ENCODE results near the gene ERBB2. TPM values are rescaled to one million over a fixed set of nuclear protein-coding genes. Genes with fewer than 3 reads are reported as not detected.

ERBB2 gene
- total and polyA plus RNA-seq, 4 donors, result 32.2 to 130 (median 79.5) TPM

- H3K9ac ChIP-seq (ENCODE audit: insufficient read depth in 1 of 2, low read length in 2 of 2), result no peak overlapping the region
- TF ChIP-seq, protein P1, sequence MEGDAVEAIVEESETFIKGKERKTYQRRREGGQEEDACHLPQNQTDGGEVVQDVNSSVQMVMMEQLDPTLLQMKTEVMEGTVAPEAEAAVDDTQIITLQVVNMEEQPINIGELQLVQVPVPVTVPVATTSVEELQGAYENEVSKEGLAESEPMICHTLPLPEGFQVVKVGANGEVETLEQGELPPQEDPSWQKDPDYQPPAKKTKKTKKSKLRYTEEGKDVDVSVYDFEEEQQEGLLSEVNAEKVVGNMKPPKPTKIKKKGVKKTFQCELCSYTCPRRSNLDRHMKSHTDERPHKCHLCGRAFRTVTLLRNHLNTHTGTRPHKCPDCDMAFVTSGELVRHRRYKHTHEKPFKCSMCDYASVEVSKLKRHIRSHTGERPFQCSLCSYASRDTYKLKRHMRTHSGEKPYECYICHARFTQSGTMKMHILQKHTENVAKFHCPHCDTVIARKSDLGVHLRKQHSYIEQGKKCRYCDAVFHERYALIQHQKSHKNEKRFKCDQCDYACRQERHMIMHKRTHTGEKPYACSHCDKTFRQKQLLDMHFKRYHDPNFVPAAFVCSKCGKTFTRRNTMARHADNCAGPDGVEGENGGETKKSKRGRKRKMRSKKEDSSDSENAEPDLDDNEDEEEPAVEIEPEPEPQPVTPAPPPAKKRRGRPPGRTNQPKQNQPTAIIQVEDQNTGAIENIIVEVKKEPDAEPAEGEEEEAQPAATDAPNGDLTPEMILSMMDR (IDR thresholded peaks at IDR 0.05; ENCODE audit: control extremely low read depth, extremely low read depth), result no peak
- ATAC-seq (ENCODE audit: insufficient read depth, low FRiP score), result no peak
Measured at GRCh38 chr17:39715375-39716072, 15.7 kb downstream of the ERBB2 start.

DNA sequence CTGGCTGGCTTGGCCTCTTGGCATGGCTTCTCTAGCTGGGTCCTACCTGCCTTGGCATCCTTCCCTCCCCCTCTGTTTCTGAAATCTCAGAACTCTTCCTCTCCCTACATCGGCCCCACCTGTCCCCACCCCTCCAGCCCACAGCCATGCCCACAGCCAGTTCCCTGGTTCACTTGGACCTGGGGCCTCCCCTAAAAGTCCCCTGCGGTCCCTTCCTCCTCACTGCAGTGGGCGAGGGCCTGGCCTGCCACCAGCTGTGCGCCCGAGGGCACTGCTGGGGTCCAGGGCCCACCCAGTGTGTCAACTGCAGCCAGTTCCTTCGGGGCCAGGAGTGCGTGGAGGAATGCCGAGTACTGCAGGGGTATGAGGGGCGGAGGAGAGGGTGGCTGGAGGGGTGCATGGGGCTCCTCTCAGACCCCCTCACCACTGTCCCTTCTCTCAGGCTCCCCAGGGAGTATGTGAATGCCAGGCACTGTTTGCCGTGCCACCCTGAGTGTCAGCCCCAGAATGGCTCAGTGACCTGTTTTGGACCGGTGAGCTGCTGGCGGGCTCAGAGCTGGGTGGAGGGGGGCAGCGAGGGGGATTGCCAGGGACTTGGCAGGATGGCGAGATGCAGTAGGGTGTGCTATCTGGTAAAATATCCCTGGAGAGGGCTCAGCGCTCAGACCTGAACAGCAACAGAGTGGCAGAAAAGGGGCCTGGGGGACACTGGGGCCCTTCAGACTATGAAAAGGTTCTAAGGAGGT, 16.4 kb downstream of the ERBB2 start:
- no peaks in the 10 kb centered on the region for H3K9me3 ChIP-seq (ENCODE audit: control insufficient read depth in 4 of 4, insufficient read depth in 3 of 4, low read length in 3 of 4)
- TF ChIP-seq, protein P1 (IDR thresholded peaks at IDR 0.05; ENCODE audit: control extremely low read depth, extremely low read depth), result no peak
- no peak overlapping the region for H3K9ac ChIP-seq (ENCODE audit: insufficient read depth in 1 of 2, low read length in 2 of 2)
- WGBS, 2 donors, result 85 to 91% methylated on average over 15 of the region's 15 CpGs
- no peak overlapping the region for H3K4me3 ChIP-seq
- H3K36me3 ChIP-seq (ENCODE audit: control insufficient read depth in 4 of 4, insufficient read depth in 4 of 4, low read length in 4 of 4), result peaks cover 12 to 47% (median 36%) of the 10 kb centered on the region in 4 donors
- peak overlapping the region in 1 of 2 donors; percentile 64 for H3K27ac ChIP-seq (ENCODE audit: low read depth in 1 of 2, low read length in 1 of 2)
- H3K4me1 ChIP-seq (ENCODE audit: control insufficient read depth in 5 of 5, insufficient read depth in 5 of 5, low read length in 5 of 5), result no peaks in the 10 kb centered on the region
- DNase-seq (no peak), ATAC-seq (ENCODE audit: insufficient read depth, low FRiP score) (no peak)
- H3K27me3 ChIP-seq (ENCODE audit: control insufficient read depth in 3 of 3, insufficient read depth in 3 of 3, low read length in 2 of 3), result no peaks in the 10 kb centered on the region

More at GRCh38 chr17:39715375-39716072, 15.7 kb downstream of the ERBB2 start:
- Histone ChIP-seq H3K27me3 (ENCODE audit: control insufficient read depth in 3 of 3, insufficient read depth in 3 of 3, low read length in 2 of 3) (no peaks in the 10 kb centered on the region), H3K36me3 (ENCODE audit: control insufficient read depth in 4 of 4, insufficient read depth in 4 of 4, low read length in 4 of 4) (peaks cover 12 to 44% (median 38%) of the 10 kb centered on the region in 4 donors), H3K27ac (ENCODE audit: low read depth in 1 of 2, low read length in 1 of 2) (peak overlapping the region in 1 of 2 donors; percentile 35), H3K4me1 (ENCODE audit: control insufficient read depth in 5 of 5, insufficient read depth in 5 of 5, low read length in 5 of 5) (no peaks in the 10 kb centered on the region), H3K9me3 (ENCODE audit: control insufficient read depth in 4 of 4, insufficient read depth in 3 of 4, low read length in 3 of 4) (no peaks in the 10 kb centered on the region), H3K4me3 (peak overlapping the region; percentile 5)
- no peak for DNase-seq
- WGBS, 2 donors, result 96 to 98% methylated on average over 18 of the region's 18 CpGs

DNA sequence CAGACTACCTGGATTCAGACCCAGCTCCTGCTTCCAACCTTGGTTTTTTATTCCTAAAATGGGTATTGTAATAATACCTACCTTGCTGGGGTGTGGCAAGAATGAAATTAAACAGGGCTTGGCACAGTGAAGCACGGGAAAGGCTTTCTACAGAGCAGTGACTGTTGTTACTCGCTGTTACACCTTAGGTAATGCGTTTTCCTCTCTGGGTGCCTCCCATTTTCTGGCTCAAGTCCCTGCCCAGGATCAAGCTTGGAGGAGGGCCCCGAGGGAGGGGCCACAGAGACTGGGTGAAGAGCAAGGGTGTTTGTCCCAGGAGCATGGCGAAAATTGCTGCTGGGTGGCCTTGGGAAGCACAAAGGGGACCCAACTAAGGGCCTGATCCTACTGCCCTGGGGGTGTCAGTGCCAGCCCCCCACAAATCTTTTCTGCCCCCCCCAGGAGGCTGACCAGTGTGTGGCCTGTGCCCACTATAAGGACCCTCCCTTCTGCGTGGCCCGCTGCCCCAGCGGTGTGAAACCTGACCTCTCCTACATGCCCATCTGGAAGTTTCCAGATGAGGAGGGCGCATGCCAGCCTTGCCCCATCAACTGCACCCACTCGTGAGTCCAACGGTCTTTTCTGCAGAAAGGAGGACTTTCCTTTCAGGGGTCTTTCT, 17.1 kb downstream of the ERBB2 start:
- TF ChIP-seq, protein P1 (IDR thresholded peaks at IDR 0.05; ENCODE audit: control extremely low read depth, extremely low read depth), result no peak
- no peaks in the 10 kb centered on the region for H3K27me3 ChIP-seq (ENCODE audit: control insufficient read depth in 3 of 3, insufficient read depth in 3 of 3, low read length in 2 of 3)
- ATAC-seq (ENCODE audit: insufficient read depth, low FRiP score), result no peak
- WGBS, 2 donors, result 85 to 86% methylated on average over 11 of the region's 11 CpGs
- H3K4me1 ChIP-seq (ENCODE audit: control insufficient read depth in 5 of 5, insufficient read depth in 5 of 5, low read length in 5 of 5), result no peaks in the 10 kb centered on the region
- H3K9me3 ChIP-seq (ENCODE audit: control insufficient read depth in 4 of 4, insufficient read depth in 3 of 4, low read length in 3 of 4), result no peaks in the 10 kb centered on the region
- peak overlapping the region in 1 of 2 donors; percentile 64 for H3K27ac ChIP-seq (ENCODE audit: low read depth in 1 of 2, low read length in 1 of 2)
- peaks cover 12 to 39% (median 32%) of the 10 kb centered on the region in 4 donors for H3K36me3 ChIP-seq (ENCODE audit: control insufficient read depth in 4 of 4, insufficient read depth in 4 of 4, low read length in 4 of 4)
- no peak overlapping the region for H3K9ac ChIP-seq (ENCODE audit: insufficient read depth in 1 of 2, low read length in 2 of 2)
- DNase-seq, result no peak
- H3K4me3 ChIP-seq, result no peak overlapping the region

All from lung (tissue), 12 donors.